GM12875 (cell line): ENCODE data around the gene SPAG5.

Source experiments
- H3K4me3 ChIP-seq: one replicate; pipeline ENCODE4 v1.5.1; 2011; ENCODE audit warnings: low read depth, low read length, control low read depth
- TF ChIP-seq, protein P1 (sequence below): IDR thresholded peaks from 2 replicates; pipeline ENCODE4 v1.5.1; 2011; ENCODE audit warnings: low read depth, mild to moderate bottlenecking, control low read depth, inconsistent platforms, low read length, moderate library complexity, borderline replicate concordance; ENCODE audit not compliant: insufficient read depth

SPAG5 gene

DNA sequence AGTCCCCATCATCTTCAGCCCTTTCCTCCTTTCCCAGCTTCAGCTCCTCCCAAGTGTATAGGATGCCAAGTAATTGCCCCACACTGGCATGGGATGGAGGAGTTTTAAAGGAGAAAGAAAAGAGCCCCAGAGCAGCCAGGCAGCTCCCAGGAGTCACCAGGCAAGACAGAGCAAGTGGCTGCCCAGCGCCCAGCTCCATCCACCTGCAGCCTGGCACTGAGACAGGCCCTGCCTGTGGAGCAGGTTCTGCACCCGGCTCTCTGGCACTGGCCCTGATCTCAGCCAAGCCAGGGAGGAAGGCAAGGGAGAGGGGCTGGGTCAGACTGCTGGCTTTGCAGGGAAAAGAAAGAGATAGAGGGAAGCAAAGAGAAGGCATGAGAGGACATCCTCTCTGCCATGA lies 71.0 kb downstream of the SPAG5 start:
- H3K4me3 ChIP-seq = no peak overlapping the region
- TF ChIP-seq, protein P1, sequence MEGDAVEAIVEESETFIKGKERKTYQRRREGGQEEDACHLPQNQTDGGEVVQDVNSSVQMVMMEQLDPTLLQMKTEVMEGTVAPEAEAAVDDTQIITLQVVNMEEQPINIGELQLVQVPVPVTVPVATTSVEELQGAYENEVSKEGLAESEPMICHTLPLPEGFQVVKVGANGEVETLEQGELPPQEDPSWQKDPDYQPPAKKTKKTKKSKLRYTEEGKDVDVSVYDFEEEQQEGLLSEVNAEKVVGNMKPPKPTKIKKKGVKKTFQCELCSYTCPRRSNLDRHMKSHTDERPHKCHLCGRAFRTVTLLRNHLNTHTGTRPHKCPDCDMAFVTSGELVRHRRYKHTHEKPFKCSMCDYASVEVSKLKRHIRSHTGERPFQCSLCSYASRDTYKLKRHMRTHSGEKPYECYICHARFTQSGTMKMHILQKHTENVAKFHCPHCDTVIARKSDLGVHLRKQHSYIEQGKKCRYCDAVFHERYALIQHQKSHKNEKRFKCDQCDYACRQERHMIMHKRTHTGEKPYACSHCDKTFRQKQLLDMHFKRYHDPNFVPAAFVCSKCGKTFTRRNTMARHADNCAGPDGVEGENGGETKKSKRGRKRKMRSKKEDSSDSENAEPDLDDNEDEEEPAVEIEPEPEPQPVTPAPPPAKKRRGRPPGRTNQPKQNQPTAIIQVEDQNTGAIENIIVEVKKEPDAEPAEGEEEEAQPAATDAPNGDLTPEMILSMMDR = no peak
